ENCODE measurements around the gene ZNF664.

DNA sequence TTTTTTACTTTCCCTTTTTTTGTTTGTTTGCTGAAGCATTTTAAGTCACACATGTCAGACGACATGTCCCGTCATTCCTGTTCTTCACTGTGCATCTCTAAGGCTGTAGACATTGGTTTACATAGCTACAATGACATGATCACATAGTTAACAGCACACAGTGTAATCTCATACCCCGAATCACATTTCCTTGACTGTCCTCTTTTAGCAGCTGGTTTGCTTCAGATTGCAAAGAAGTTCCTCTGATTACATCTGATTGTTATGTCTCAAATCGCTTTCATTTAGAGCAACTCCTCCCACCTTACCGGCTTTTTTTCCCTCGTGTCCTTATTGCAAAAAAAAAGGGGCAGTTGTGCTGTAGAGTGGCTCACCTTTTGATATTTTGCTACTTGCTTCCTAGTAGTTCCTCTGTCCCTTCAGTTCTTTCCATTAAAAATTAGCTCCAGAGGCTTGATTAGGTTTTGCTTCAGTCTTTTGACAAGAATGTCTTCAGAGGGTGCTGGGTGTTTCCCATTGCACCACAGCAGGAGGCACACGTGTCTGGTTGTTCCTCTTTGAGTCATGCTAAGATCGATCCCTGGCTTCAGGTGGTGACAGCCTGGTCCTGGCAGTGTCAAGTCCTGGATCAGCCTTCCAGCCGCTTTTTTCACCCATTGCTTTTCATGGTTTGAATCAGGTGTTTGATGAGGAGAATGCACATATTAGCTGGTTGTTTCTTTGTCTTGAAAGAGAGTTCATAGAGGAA is 35.0 kb downstream of the ZNF664 start:
- TF ChIP-seq POLR2A (IDR thresholded peaks at IDR 0.05; ENCODE audit: borderline replicate concordance, extremely low read depth, insufficient read depth, insufficient read length) (no peak), POLR2AphosphoS5 (IDR thresholded peaks at IDR 0.05; ENCODE audit: low read depth, low read length) (no peak), ATF3 (IDR thresholded peaks at IDR 0.05) (no peak)

Data from HCT116 (cell line).